GM21515 (cell line): Measurements from ENCODE around the gene CPA3.

Source experiments
- ATAC-seq: cut with Tn5 transposase; IDR thresholded peaks from one replicate; pipeline ENCODE4 v1.9.1; 2021; ENCODE audit not compliant: unreplicated experiment

The CPA3 gene

DNA sequence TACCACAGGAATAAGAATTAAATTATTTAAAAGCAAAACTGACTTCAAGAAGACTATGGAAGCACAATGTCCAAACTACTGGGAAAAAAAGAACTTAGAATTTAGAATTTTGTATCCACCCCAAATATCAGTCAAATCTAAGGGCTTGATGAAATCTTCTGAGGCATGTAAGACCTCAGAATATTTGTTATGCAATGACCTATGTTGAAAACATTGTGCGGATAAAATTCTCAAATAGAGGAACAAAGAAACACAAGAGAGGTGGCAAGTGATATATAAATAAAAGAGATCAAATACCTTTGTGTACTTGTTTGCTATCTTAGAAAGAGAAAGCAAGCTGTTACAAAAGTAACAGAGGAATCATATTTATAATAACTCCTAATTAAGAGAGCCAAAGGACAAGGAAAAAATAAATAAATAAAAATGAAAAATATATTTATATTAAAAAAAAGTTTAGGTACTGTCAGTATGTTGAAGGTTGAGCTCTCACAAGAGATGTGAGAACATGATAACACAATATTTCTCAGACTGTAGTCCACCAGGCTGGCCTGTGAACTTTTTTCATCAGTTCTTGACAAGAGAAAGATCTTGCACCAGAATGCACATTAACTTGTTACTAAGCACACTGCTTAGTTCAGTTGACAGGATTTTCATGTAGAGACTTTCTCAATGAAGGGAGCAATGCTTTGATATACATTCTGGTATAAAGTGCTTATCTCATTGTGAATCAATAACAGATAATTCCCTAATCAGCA lies 50.0 kb downstream of the CPA3 start:
- ATAC-seq = no peak

DNA sequence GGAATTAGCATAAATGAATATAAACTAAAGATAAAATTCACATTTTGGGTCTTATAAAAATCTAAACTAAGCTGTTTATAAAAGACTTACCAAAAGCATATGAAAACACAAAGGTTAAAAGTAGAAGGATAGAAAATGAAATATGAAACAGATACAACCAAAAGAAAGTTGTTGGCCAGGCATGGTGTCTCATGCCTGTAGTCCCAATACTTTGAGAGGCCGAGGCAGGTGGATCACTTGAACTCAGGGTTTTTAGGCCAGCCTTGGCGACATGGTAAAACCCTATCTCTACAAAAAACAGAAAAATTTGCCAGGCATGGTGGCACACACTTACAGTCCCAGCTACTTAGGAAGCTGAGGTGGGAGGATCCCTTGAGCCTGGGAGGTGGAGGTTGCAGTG lies 51.0 kb downstream of the CPA3 start:
- ATAC-seq = no peak

- ATAC-seq = no peak
Observed at GRCh38 chr3:148922467-148922866, 57.4 kb downstream of the CPA3 start.

GRCh38 chr3:148923592-148923991 lies 58.5 kb downstream of the CPA3 start:
- ATAC-seq = peak; percentile 61

GRCh38 chr3:148924562-148924961 lies 59.5 kb downstream of the CPA3 start:
- ATAC-seq = no peak

- ATAC-seq = no peak
Observed at GRCh38 chr3:148925845-148926244, 60.7 kb downstream of the CPA3 start.

GRCh38 chr3:148930752-148931151 lies 65.7 kb downstream of the CPA3 start:
- ATAC-seq = no peak

- ATAC-seq = no peak
Observed at GRCh38 chr3:148931574-148931973, 66.5 kb downstream of the CPA3 start.

- no peak for ATAC-seq
Observed at GRCh38 chr3:148932972-148933371, 67.9 kb downstream of the CPA3 start.

DNA sequence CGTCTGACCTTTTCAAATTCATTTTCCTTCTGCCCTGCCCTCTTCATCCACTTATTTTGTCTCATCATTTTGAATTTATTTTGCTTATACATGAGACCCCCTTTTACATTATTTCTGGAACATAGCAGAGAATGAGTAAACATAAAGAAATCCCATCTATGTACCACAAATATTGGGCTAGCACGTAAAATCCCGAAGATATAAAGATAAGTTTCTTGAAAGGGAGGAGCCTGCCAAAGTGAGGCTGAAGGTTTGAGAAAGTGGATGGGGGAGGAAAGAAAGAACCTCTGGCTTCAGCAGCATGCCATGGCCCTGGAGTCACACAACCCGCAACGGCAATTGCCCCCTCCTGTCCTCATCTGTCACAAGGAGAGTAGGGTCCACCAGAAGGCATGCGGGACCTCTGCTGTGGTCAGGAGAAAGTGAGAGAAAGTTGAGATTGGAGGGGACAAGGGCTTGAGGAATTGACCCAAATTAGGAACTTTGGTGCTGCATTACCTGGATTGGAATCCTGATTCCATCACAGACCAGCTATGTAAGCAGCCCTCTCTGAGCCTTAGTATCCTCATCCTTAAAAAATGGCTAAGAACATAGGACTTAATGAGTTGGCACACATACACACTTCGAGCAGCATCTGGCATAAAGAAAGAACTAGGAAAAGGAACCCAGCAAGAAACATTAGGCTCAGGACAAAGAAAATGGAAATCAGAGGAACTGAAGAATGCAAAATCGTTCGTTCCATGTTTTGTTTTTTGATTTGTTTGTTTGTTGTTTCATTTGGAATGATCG lies 72.6 kb downstream of the CPA3 start:
- no peak for ATAC-seq

GRCh38 chr3:148938306-148938705 lies 73.2 kb downstream of the CPA3 start:
- no peak for ATAC-seq

DNA sequence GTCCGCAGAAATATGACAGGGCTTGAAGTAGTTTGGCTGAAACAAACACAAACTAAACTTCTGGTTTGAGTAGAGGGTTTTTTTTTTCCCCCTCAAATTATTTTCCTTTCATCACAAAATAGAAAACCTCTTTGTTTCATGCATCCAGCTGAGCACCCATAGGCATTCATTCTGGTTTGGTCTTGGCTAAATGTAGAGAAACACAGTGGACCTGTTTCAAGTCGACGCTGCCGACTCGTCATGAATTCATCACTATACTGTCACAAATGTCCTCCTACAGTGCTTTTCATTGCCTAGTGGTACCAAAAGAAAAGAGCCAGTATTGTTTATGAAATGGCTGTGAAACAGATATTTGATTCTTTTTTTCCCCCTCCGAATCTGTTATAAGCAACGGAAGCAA lies 73.8 kb downstream of the CPA3 start:
- ATAC-seq = no peak

GRCh38 chr3:148940983-148941382 lies 75.9 kb downstream of the CPA3 start:
- no peak for ATAC-seq

- ATAC-seq = peak; percentile 97
Observed at GRCh38 chr3:148943506-148944205, 78.6 kb downstream of the CPA3 start.

DNA sequence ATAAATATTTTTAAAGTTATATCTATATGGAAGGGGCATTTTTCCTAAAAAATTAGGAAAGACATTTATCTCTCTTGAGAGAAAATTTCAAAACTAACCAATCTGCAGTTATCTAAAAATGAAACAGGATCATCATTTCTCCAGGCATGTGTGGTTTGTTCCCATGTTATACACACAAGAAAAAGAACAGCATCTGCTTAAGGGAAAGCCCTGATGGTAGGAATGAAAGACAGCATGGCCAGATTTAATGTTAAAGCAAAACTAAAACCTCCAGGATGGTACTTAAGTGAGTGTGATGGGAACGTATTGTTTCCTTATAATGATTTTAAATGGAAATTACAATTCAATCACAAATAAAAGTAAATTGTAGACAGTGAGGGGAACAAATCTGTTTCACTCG lies 80.0 kb downstream of the CPA3 start:
- ATAC-seq = no peak
